Osteoblast (primary cell): ENCODE data around the gene PLPP6. TPM values are rescaled to one million over a fixed set of nuclear protein-coding genes. Genes with fewer than 3 reads are reported as not detected.
"Not testable (repeated sequence)": the region's sequence is repeated elsewhere in the genome, so short reads cannot be mapped to it uniquely, and the experiment has no call there.

Source experiments
- DNase-seq: peaks from one replicate; pipeline ENCODE4 v3.0.0; 2011; ENCODE audit warnings: low spot score, mixed read lengths; ENCODE audit not compliant: insufficient read length; ENCODE audit errors: missing footprints
- H2AFZ ChIP-seq: 2 replicates; pipeline ENCODE4 v1.6.0; 2011; ENCODE audit warnings: mild to moderate bottlenecking, low read length
- H3K27ac ChIP-seq: 2 replicates; pipeline ENCODE4 v1.5.1; 2011; ENCODE audit warnings: mild to moderate bottlenecking, low read depth, low read length, moderate library complexity
- H3K27me3 ChIP-seq: 2 replicates; pipeline ENCODE4 v1.6.0; 2012; ENCODE audit warnings: mild to moderate bottlenecking, control low read depth, inconsistent platforms, low read length, moderate library complexity; ENCODE audit not compliant: insufficient read depth
- H3K36me3 ChIP-seq: 2 replicates; pipeline ENCODE4 v1.5.1; 2011; ENCODE audit warnings: mild to moderate bottlenecking, low read length, control low read depth, moderate library complexity; ENCODE audit not compliant: insufficient read depth
- H3K4me1 ChIP-seq: 2 replicates; pipeline ENCODE4 v1.5.1; 2011; ENCODE audit warnings: mild to moderate bottlenecking, low read length, control low read depth, moderate library complexity; ENCODE audit not compliant: insufficient read depth
- H3K4me2 ChIP-seq: 2 replicates; pipeline ENCODE4 v1.6.0; 2011; ENCODE audit warnings: mild to moderate bottlenecking, low read length; ENCODE audit not compliant: insufficient read depth
- H3K4me3 ChIP-seq: fragments of 200-600 bp; sonication (generic); 3 replicates; pipeline ENCODE4 v1.5.1; 2012; ENCODE audit warnings: mild to moderate bottlenecking, low read length, inconsistent platforms; ENCODE audit not compliant: insufficient read depth
- H3K79me2 ChIP-seq: 2 replicates; pipeline ENCODE4 v1.6.0; 2012; ENCODE audit warnings: mild to moderate bottlenecking, low read length, control low read depth, inconsistent platforms; ENCODE audit not compliant: insufficient read depth
- H3K9me3 ChIP-seq: 2 replicates; pipeline ENCODE4 v1.5.1; 2011; ENCODE audit warnings: low read depth, low read length, control low read depth
- H4K20me1 ChIP-seq: 2 replicates; pipeline ENCODE4 v1.6.0; 2012; ENCODE audit warnings: mild to moderate bottlenecking, low read length, control low read depth; ENCODE audit not compliant: insufficient read depth
- CTCF ChIP-seq: IDR thresholded peaks from 2 replicates; pipeline ENCODE4 v1.5.1; 2011; ENCODE audit warnings: mild to moderate bottlenecking, low read depth, low read length, moderate library complexity; ENCODE audit errors: extremely low read depth
- total RNA-seq: library from RNA; depleted of rRNA; stranded (reverse); fragments of >200 nt; gene quantifications from 2 replicates; pipeline ENCODE4 v1.2.3, GENCODE V29; 2012

PLPP6 gene
- total RNA-seq, 1 donor, result 7.2 TPM

DNA sequence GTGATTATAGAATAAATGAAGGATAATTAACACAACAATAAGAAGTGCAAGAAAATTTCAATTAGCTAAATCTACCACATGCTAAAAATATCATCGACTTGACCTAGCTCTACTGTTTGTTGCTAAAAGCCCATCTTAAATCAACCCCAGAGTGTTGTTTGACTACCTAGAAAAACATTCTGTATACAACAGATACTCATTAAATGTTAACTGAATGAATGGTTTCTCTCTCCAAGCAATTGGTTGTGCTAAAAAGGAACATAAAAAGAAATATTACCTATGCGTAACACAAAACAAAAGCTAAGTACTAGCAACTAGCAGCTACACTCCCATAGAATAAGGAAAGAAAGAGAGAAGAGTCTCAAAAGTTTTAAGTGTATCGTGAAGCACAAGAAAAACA is 5.5 kb upstream of the PLPP6 start:
- H3K27ac ChIP-seq, result no peak overlapping the region
- H4K20me1 ChIP-seq, result no peaks in the 10 kb centered on the region
- H3K36me3 ChIP-seq, result no peaks in the 10 kb centered on the region
- H3K79me2 ChIP-seq, result no peaks in the 10 kb centered on the region
- H3K4me2 ChIP-seq, result no peak overlapping the region
- H2AFZ ChIP-seq, result no peak overlapping the region
- H3K27me3 ChIP-seq, result no peaks in the 10 kb centered on the region
- peaks cover 7% of the 10 kb centered on the region for H3K4me1 ChIP-seq
- H3K9me3 ChIP-seq, result no peaks in the 10 kb centered on the region
- no peak for TF ChIP-seq CTCF
- H3K4me3 ChIP-seq, result no peak overlapping the region
- DNase-seq, result no peak

- Histone ChIP-seq H3K4me1 (peaks cover 13% of the 10 kb centered on the region), H3K36me3 (no peaks in the 10 kb centered on the region), H2AFZ (no peak overlapping the region), H3K79me2 (peaks cover 2% of the 10 kb centered on the region), H3K9me3 (no peaks in the 10 kb centered on the region), H3K27me3 (no peaks in the 10 kb centered on the region), H4K20me1 (no peaks in the 10 kb centered on the region), H3K27ac (no peak overlapping the region), H3K4me3 (no peak overlapping the region), H3K4me2 (no peak overlapping the region)
- no peak for TF ChIP-seq CTCF
- DNase-seq, result no peak
Observed at GRCh38 chr9:4657426-4658159, 4.5 kb upstream of the PLPP6 start.

DNA sequence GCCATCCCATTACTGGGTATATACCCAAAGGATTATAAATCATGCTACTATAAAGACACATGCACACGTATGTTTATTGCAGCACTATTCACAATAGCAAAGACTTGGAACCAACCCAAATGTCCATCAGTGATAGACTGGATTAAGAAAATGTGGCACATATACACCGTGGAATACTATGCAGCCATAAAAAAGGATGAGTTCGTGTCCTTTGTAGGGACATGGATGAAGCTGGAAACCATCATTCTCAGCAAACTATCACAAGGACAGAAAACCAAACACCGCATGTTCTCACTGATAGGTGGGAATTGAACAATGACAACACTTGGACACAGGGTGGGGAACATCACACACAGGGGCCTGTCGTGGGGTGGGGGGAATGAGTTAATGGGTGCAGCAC is 1.4 kb upstream of the PLPP6 start:
- not testable (repeated sequence) for H4K20me1 ChIP-seq, H3K79me2 ChIP-seq, H3K4me2 ChIP-seq, H3K27ac ChIP-seq, H3K27me3 ChIP-seq, H3K4me3 ChIP-seq, H2AFZ ChIP-seq, H3K36me3 ChIP-seq, DNase-seq, H3K9me3 ChIP-seq
- peaks cover 32% of the 10 kb centered on the region for H3K4me1 ChIP-seq

GRCh38 chr9:4661165-4661564 is 929 bp upstream of the PLPP6 start:
- H3K79me2 ChIP-seq, result peaks cover 6% of the 10 kb centered on the region
- H4K20me1 ChIP-seq, result no peaks in the 10 kb centered on the region
- H2AFZ ChIP-seq, result no peak overlapping the region
- H3K27me3 ChIP-seq, result no peaks in the 10 kb centered on the region
- no peak for TF ChIP-seq CTCF
- H3K4me3 ChIP-seq, result no peak overlapping the region
- H3K27ac ChIP-seq, result peak overlapping the region; percentile 19
- peaks cover 37% of the 10 kb centered on the region for H3K4me1 ChIP-seq
- H3K9me3 ChIP-seq, result no peaks in the 10 kb centered on the region
- peak overlapping the region; percentile 97 for H3K4me2 ChIP-seq
- DNase-seq, result peak; percentile 81
- H3K36me3 ChIP-seq, result no peaks in the 10 kb centered on the region
